Kidney epithelial cell (primary cell): ENCODE data around the gene NAA35. TPM values are rescaled to one million over a fixed set of nuclear protein-coding genes. Genes with fewer than 3 reads are reported as not detected.
"Not testable (repeated sequence)": the region's sequence is repeated elsewhere in the genome, so short reads cannot be mapped to it uniquely, and the experiment has no call there.

Experiments
- DNase-seq: peaks from one replicate; pipeline ENCODE4 v3.0.0-alpha.2; 2010; ENCODE audit warnings: low read depth
- H3K27me3 ChIP-seq: 2 replicates; pipeline ENCODE4 v1.6.0; 2011; ENCODE audit warnings: low read length; ENCODE audit not compliant: control insufficient read depth, insufficient read depth
- H3K36me3 ChIP-seq: 2 replicates; pipeline ENCODE4 v1.5.1; 2011; ENCODE audit warnings: low read length; ENCODE audit not compliant: control insufficient read depth, insufficient read depth
- H3K4me3 ChIP-seq: 2 replicates; pipeline ENCODE4 v1.5.1; 2011; ENCODE audit warnings: low read depth, mild to moderate bottlenecking, control low read depth, low read length
- CTCF ChIP-seq: IDR thresholded peaks from 2 replicates; pipeline ENCODE4 v1.5.1; 2011; ENCODE audit warnings: mild to moderate bottlenecking, moderate library complexity, low read length, control low read depth, inconsistent platforms; ENCODE audit not compliant: insufficient read depth, poor library complexity, severe bottlenecking
- total RNA-seq: library from RNA; depleted of rRNA; stranded (reverse); fragments of >200 nt; gene quantifications from 2 replicates; pipeline ENCODE4 v1.2.3, GENCODE V29; 2015

NAA35 gene
- total RNA-seq, 1 donor from 2014 or later: 30.3 TPM

GRCh38 chr9:85973238-85973637, 32.3 kb downstream of the NAA35 start:
- H3K36me3 ChIP-seq: no peaks in the 10 kb centered on the region
- no peak for DNase-seq
- no peak overlapping the region for H3K4me3 ChIP-seq
- no peak for TF ChIP-seq CTCF
- no peaks in the 10 kb centered on the region for H3K27me3 ChIP-seq

GRCh38 chr9:85974055-85974547, 33.2 kb downstream of the NAA35 start:
- DNase-seq, H3K36me3 ChIP-seq, H3K27me3 ChIP-seq, H3K4me3 ChIP-seq: not testable (repeated sequence)

- no peak for TF ChIP-seq CTCF
- peaks cover 1% of the 10 kb centered on the region for H3K36me3 ChIP-seq
Measured at GRCh38 chr9:85978496-85978895, 37.5 kb downstream of the NAA35 start.

DNA sequence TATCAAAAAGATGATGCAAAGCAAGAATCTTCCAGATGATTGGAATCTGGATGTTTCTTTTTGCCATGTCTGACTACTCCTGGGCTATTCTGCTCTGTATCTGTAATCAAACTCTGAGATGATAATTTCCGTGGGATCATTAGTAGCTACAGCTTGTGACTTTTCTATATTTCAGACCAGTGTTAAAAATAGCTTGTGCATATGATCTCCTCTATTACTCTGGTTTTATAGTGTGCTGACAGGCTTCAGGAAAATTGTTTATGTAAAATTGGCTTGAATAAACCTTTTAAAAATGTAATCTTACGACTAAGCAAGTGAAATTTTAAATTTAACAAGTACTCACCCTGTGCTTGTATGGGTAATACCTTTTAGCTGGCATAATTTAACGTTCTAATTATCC, 40.4 kb downstream of the NAA35 start:
- no peak for TF ChIP-seq CTCF
- peaks cover 1% of the 10 kb centered on the region for H3K36me3 ChIP-seq

More at GRCh38 chr9:85978496-85978895, 37.5 kb downstream of the NAA35 start:
- Histone ChIP-seq H3K4me3 (no peak overlapping the region), H3K27me3 (no peaks in the 10 kb centered on the region)
- no peak for DNase-seq

DNA sequence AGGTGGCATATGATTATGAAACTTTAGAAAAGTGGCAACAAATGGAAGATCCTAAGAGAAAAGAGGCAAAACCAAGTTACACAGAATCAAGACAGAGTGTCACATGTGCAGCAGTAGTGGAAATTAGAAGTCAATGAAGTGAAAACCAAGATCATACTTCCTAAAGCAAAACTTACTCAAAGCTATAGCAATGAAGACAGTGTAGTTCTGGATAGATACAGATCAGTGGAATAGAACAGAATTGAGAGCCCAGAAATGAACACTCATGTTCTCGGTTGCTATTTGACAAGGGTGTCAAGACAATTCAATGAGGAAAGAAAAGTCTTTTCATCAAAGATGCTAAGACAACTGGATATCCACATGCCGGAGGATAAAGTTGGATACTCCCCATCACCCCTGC, 43.5 kb downstream of the NAA35 start:
- no peaks in the 10 kb centered on the region for H3K27me3 ChIP-seq
- no peak for DNase-seq

More for the DNA sequence above, 40.4 kb downstream of the NAA35 start:
- no peak for DNase-seq
- H3K27me3 ChIP-seq: no peaks in the 10 kb centered on the region
- no peak overlapping the region for H3K4me3 ChIP-seq

DNA sequence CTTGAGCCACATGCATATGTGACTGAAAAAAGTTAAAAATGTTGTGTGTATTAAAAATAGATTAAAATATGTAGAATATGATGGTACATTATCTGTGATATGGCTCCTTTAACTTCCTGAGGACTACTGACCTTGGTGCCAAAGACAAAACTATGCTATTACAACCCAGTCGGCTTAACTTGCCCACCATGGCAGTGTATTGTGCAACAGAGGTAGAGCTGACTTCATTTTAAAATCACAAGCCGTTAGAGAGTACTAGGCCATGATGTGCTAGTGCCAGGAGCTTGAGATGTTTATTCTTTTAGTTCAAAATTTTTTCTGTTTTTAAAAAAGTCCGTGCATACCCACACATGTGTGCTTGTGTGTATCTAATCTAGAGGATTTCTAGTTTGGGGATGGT, 46.3 kb downstream of the NAA35 start:
- Histone ChIP-seq H3K4me3 (no peak overlapping the region), H3K27me3 (no peaks in the 10 kb centered on the region), H3K36me3 (no peaks in the 10 kb centered on the region)
- no peak for DNase-seq
- TF ChIP-seq CTCF: no peak

More for the DNA sequence above, 43.5 kb downstream of the NAA35 start:
- H3K4me3 ChIP-seq: no peak overlapping the region
- no peak for TF ChIP-seq CTCF
- no peaks in the 10 kb centered on the region for H3K36me3 ChIP-seq
